Cardiac fibroblast (primary cell): ENCODE data around the gene SESN1.

Experiments
- DNase-seq, 2 donors: peaks; one replicate each; pipeline versions ENCODE4 v3.0.0 to v3.0.0-alpha.2; 2010; ENCODE audit warnings: low read depth in 2 of 2
- H3K4me3 ChIP-seq, 2 donors: replicated peaks in 1 of 2; 1 replicate in 1 of 2; 2 replicates in 1 of 2; pipeline ENCODE4 v1.5.1; 2011; ENCODE audit warnings: low read depth in 2 of 2, low read length in 2 of 2, mild to moderate bottlenecking in 2 of 2, moderate library complexity in 1 of 2
- TF ChIP-seq, protein P1 (sequence below): IDR thresholded peaks from one replicate; pipeline ENCODE4 v1.5.1; 2011; ENCODE audit warnings: low read depth, mild to moderate bottlenecking, low read length, inconsistent platforms

The SESN1 gene

DNA sequence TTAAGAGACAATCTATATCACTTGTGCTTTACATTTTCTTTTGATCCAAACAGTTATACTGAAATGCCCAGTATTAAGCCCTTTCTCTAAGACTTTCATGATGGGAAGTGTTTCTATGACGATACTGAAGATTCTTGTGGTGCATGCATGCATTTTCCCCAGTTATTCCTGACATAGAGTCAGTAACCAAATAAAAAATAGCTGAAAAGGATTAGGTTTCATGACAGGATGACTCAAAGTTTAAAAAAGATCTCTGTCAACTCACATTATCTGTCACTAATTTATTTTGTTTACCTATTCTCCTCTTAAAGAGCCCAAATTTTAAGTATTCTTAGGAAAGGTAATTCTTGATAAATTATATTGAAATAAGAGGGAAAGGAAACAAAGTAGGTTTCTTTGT, 98.4 kb downstream of the SESN1 start:
- TF ChIP-seq, protein P1, sequence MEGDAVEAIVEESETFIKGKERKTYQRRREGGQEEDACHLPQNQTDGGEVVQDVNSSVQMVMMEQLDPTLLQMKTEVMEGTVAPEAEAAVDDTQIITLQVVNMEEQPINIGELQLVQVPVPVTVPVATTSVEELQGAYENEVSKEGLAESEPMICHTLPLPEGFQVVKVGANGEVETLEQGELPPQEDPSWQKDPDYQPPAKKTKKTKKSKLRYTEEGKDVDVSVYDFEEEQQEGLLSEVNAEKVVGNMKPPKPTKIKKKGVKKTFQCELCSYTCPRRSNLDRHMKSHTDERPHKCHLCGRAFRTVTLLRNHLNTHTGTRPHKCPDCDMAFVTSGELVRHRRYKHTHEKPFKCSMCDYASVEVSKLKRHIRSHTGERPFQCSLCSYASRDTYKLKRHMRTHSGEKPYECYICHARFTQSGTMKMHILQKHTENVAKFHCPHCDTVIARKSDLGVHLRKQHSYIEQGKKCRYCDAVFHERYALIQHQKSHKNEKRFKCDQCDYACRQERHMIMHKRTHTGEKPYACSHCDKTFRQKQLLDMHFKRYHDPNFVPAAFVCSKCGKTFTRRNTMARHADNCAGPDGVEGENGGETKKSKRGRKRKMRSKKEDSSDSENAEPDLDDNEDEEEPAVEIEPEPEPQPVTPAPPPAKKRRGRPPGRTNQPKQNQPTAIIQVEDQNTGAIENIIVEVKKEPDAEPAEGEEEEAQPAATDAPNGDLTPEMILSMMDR: no peak
- H3K4me3 ChIP-seq: no peak overlapping the region
- DNase-seq: no peak

DNA sequence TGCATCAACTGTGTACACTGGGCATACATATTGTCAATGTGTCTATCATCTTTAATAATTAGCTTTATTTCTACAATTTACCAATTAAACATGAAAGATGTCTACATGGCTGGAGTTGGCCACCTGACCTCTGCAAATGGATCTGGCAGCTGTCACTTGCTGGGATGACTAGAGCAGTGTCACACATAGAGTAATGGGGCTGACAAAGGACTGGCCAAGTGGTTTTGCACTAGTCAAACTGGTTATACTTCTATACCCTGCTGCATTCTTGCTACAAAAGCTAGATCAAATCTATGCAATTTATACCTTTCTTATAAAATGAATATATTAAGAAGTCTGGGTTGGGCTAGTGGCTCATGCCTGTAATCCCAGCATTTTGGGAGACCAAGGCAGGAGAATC, 99.3 kb downstream of the SESN1 start:
- H3K4me3 ChIP-seq: no peak overlapping the region
- TF ChIP-seq, protein P1: no peak
- no peak for DNase-seq

DNA sequence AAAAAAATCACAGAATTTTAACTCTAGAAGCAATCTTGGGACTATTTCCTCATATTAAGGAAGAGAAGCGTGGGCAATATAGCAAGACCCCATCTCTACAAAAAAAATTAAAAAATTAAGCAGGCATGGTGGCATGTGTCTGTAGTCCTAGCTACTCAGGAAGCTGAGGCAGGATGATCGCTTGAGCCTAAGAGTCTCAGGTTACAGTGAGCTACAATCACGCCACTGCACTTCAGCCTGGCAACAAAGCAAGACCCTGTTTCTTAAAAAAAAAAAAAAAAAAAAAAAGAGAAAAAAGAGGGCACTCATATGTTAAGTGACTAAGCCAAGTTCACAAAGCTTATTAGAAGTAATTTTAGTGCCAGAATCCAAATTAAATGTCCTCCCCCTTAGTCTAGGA, 100.8 kb downstream of the SESN1 start:
- H3K4me3 ChIP-seq: no peak overlapping the region
- no peak for DNase-seq
- TF ChIP-seq, protein P1: no peak

DNA sequence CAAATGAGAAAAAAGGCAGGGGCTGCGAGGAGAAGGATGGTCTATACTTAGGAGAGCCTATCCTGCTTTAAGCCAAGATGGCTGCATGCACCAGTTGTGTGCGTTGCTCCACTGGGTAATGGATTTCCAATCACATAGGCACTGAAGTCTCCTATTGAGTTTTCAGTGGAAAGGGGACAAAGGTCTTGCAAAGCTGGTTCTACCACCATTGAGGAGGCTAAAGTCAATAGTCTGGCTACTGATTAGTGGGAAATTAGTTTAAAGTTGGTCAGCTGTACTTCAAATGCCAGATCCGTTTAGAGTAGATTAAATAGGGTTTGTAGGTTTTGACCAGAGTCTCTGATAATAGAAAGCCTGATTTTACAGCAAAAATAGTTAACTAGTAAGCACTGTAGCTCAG, 104.9 kb downstream of the SESN1 start:
- H3K4me3 ChIP-seq: no peak overlapping the region
- DNase-seq: no peak
- TF ChIP-seq, protein P1: no peak

DNA sequence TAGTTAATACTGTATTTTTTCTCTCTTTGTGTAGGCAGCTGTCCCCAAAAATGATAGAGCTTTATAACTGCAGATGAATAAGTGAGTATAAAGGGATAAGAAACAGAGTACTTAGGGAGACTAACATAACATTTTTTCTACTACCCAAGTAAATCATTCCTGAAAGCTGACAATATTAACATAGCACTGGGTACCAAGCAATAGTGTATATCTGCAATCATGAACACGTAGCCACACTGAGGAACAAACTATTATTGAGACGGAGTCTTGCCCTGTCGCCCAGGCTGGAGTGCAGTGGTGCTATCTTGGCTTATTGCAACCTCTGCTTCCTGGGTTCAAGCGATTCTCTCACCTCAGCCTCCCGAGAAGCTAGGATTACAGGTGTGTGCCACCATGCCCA, 105.9 kb downstream of the SESN1 start:
- TF ChIP-seq, protein P1: no peak
- H3K4me3 ChIP-seq: no peak overlapping the region
- no peak for DNase-seq

DNA sequence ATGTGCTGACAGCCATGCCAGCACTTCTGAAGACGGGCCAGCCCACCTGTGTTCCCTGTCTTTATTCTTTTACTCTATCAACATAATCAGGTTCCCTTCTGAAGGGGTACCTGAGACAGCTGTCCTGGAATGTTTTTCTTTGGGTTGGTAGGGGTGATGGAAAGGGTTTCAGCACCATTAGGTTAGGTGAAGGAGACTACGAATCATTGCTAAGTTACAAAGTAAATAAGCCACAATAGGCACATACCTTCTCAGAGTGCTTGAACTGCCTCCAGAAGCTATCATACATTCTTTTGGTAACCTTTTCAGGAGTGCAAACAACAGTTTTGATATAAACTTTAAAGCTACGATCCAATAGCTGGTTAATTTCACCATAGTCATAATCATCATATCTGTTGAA, 106.3 kb downstream of the SESN1 start:
- no peak overlapping the region for H3K4me3 ChIP-seq
- TF ChIP-seq, protein P1: no peak
- no peak for DNase-seq

DNA sequence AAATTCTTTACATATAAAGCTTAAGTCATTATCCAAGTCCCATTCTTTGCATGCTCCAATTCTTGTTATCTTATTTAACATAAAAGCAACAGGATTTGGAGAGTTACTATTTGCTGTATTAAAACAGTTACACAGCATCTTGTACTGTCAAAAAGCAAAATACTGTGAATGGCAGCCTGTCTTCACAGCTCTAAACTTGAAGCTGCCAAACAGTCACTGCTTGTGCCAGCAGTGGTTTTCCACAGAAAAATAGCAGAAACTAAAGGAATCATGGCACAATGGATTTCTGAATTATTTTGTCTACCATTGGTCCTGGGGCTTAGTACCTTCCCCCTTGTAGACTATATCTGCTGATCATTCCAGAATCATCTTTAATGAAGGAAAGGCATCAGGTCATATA, 107.5 kb downstream of the SESN1 start:
- no peak for DNase-seq
- TF ChIP-seq, protein P1: no peak
- no peak overlapping the region for H3K4me3 ChIP-seq
